H1 (cell line): ENCODE measurements around the gene VSIG10. TPM values are rescaled to one million over a fixed set of nuclear protein-coding genes. Genes with fewer than 3 reads are reported as not detected.

ENCODE experiments used
- CTCF ChIA-PET: fragments of 300-600 bp; sonication (Branson Sonifier 250); formaldehyde crosslinking; loops from one replicate; lab custom pipeline; 2021; ENCODE audit not compliant: partially characterized antibody; lab: Charles Lee
- POLR2A ChIA-PET: fragments of 300-600 bp; sonication (Branson Sonifier 250); formaldehyde crosslinking; loops from one replicate; lab custom pipeline; 2021; ENCODE audit warnings: inconsistent platforms; ENCODE audit not compliant: partially characterized antibody; lab: Charles Lee
- DNase-seq, 2 experiments: peaks; one replicate each; pipeline versions ENCODE4 v3.0.0 to v3.0.0-alpha.2; 2010 to 2022; ENCODE audit warnings: low spot score in 2 of 2, low read depth in 1 of 2, mixed read lengths in 1 of 2
- FAIRE-seq: peaks from 2 replicates; lab custom pipeline; 2011; peaks lifted over from hg19 to GRCh38; lab: Jason Lieb, UNC
- H2AFZ ChIP-seq: 2 replicates; pipeline ENCODE4 v1.8.1; 2012; ENCODE audit warnings: low read length, inconsistent platforms
- H2AK5ac ChIP-seq: 2 replicates; pipeline ENCODE4 v1.6.1; 2013; ENCODE audit warnings: low read depth, low read length
- H2BK120ac ChIP-seq: replicated peaks from 2 replicates; pipeline ENCODE3; 2013; ENCODE audit warnings: low read depth, low read length, inconsistent platforms
- H2BK12ac ChIP-seq: 2 replicates; pipeline ENCODE4 v1.6.1; 2013; ENCODE audit warnings: low read depth, low read length
- H2BK15ac ChIP-seq: 2 replicates; pipeline ENCODE4 v1.6.1; 2013; ENCODE audit warnings: low read length
- H2BK20ac ChIP-seq: 2 replicates; pipeline ENCODE4 v1.6.1; 2013; ENCODE audit warnings: low read length
- H2BK5ac ChIP-seq: 2 replicates; pipeline ENCODE4 v1.6.1; 2013; ENCODE audit warnings: low read depth, low read length
- H3K14ac ChIP-seq: 2 replicates; pipeline ENCODE4 v1.6.1; 2013; ENCODE audit warnings: inconsistent platforms; ENCODE audit not compliant: insufficient read length
- H3K18ac ChIP-seq: 2 replicates; pipeline ENCODE4 v1.6.1; 2013; ENCODE audit warnings: low read length; ENCODE audit errors: extremely low read depth
- H3K23ac ChIP-seq: 2 replicates; pipeline ENCODE4 v1.6.1; 2013; ENCODE audit warnings: inconsistent platforms; ENCODE audit not compliant: insufficient read length
- H3K23me2 ChIP-seq: 2 replicates; pipeline ENCODE4 v1.6.1; 2013; ENCODE audit warnings: low read depth, low read length
- H3K27ac ChIP-seq: 2 replicates; pipeline ENCODE4 v1.6.1; 2011; ENCODE audit warnings: low read depth, low read length, inconsistent platforms
- H3K27me3 ChIP-seq, 4 experiments: replicated peaks in 1 of 4; 1 replicate in 1 of 4; 2 replicates in 3 of 4; pipeline versions ENCODE4 v1.6.1 to v1.8.1; 2011 to 2013; ENCODE audit warnings: low read length in 3 of 4, mild to moderate bottlenecking in 3 of 4, inconsistent platforms in 2 of 4, mixed read lengths in 2 of 4, moderate library complexity in 1 of 4; ENCODE audit not compliant: control insufficient read depth in 3 of 4, insufficient read depth in 3 of 4; ENCODE audit errors: extremely low read depth in 1 of 4
- H3K36me3 ChIP-seq, 4 experiments: 2 replicates each; pipeline versions ENCODE4 v1.6.1 to v1.8.1; 2011 to 2013; ENCODE audit warnings: mild to moderate bottlenecking in 4 of 4, low read length in 3 of 4, moderate library complexity in 2 of 4, control low read depth in 1 of 4, inconsistent platforms in 1 of 4; ENCODE audit not compliant: insufficient read depth in 4 of 4, control insufficient read depth in 2 of 4
- H3K4ac ChIP-seq: replicated peaks from 2 replicates; pipeline ENCODE3; 2013; ENCODE audit warnings: low read length, low read depth, mixed read lengths, inconsistent platforms; ENCODE audit not compliant: insufficient read length
- H3K4me1 ChIP-seq, 4 experiments: replicated peaks in 1 of 4; 1 replicate in 1 of 4; 2 replicates in 3 of 4; pipeline versions ENCODE4 v1.6.1 to v1.8.1; 2011 to 2013; ENCODE audit warnings: low read length in 3 of 4, inconsistent platforms in 2 of 4, mixed read lengths in 1 of 4; ENCODE audit not compliant: insufficient read depth in 4 of 4, control insufficient read depth in 3 of 4
- H3K4me2 ChIP-seq, 2 experiments: 2 replicates each; pipeline versions ENCODE4 v1.6.1 to v1.8.1; 2011 to 2013; ENCODE audit warnings: low read depth in 2 of 2, low read length in 2 of 2, control low read depth in 1 of 2, inconsistent platforms in 1 of 2, mild to moderate bottlenecking in 1 of 2; ENCODE audit not compliant: insufficient read depth in 1 of 2
- H3K4me3 ChIP-seq, 4 experiments: fragments of 200-600, 300-600 bp in 1 of 4; sonication (generic), shearing (Covaris generic), sonication (Bioruptor Twin) in 1 of 4; 2 replicates each; pipeline versions ENCODE4 v1.5.1 to v1.8.1; 2011 to 2016; ENCODE audit warnings: low read length in 4 of 4, low read depth in 3 of 4, control low read depth in 2 of 4, inconsistent platforms in 2 of 4, mild to moderate bottlenecking in 2 of 4, mixed read lengths in 1 of 4, moderate library complexity in 1 of 4; ENCODE audit not compliant: insufficient read depth in 2 of 4; ENCODE audit errors: extremely low read depth in 1 of 4
- H3K56ac ChIP-seq: replicated peaks from 2 replicates; pipeline ENCODE3; 2013; ENCODE audit warnings: low read depth, mild to moderate bottlenecking, mixed read lengths, low read length, inconsistent platforms; ENCODE audit not compliant: insufficient read length
- H3K79me1 ChIP-seq: 2 replicates; pipeline ENCODE4 v1.6.1; 2013; ENCODE audit warnings: low read depth, low read length, control low read depth
- H3K79me2 ChIP-seq, 2 experiments: 2 replicates each; pipeline versions ENCODE4 v1.6.1 to v1.8.1; 2012 to 2013; ENCODE audit warnings: low read length in 2 of 2, mild to moderate bottlenecking in 2 of 2, inconsistent platforms in 1 of 2; ENCODE audit not compliant: insufficient read depth in 2 of 2, control insufficient read depth in 1 of 2
- H3K9ac ChIP-seq, 4 experiments: replicated peaks in 1 of 4; 1 replicate in 1 of 4; 2 replicates in 3 of 4; pipeline versions ENCODE4 v1.6.1 to v1.8.1; 2011 to 2013; ENCODE audit warnings: low read depth in 3 of 4, low read length in 3 of 4, control low read depth in 2 of 4, mild to moderate bottlenecking in 2 of 4, moderate library complexity in 2 of 4, inconsistent platforms in 1 of 4; ENCODE audit errors: extremely low read depth in 1 of 4
- H3K9me3 ChIP-seq, 2 experiments: 2 replicates each; pipeline versions ENCODE4 v1.6.1 to v1.8.1; 2012 to 2013; ENCODE audit warnings: mild to moderate bottlenecking in 2 of 2, moderate library complexity in 2 of 2, control low read depth in 1 of 2, inconsistent platforms in 1 of 2, low read depth in 1 of 2, low read length in 1 of 2, mixed read lengths in 1 of 2; ENCODE audit not compliant: insufficient read depth in 2 of 2
- H4K20me1 ChIP-seq, 2 experiments: replicated peaks in 1 of 2; 2 replicates each; pipeline versions ENCODE3 to v1.8.1; 2011 to 2013; ENCODE audit warnings: inconsistent platforms in 2 of 2, low read length in 2 of 2, mild to moderate bottlenecking in 1 of 2; ENCODE audit not compliant: insufficient read depth in 2 of 2, control insufficient read depth in 1 of 2
- H4K5ac ChIP-seq: 2 replicates; pipeline ENCODE4 v1.6.1; 2013; ENCODE audit warnings: low read length, low read depth, mixed read lengths, inconsistent platforms; ENCODE audit not compliant: insufficient read length
- H4K8ac ChIP-seq: 2 replicates; pipeline ENCODE4 v1.8.0; 2013; ENCODE audit warnings: mild to moderate bottlenecking, moderate library complexity, low read length, inconsistent platforms; ENCODE audit not compliant: insufficient read depth; ENCODE audit errors: extremely low read depth
- H4K91ac ChIP-seq: replicated peaks from 2 replicates; pipeline ENCODE3; 2013; ENCODE audit warnings: low read length, mixed read lengths, inconsistent platforms; ENCODE audit not compliant: insufficient read length
- BACH1 ChIP-seq: IDR thresholded peaks from 2 replicates; pipeline ENCODE4 v1.6.1; 2012; ENCODE audit warnings: low read length, improper control_type of control experiment
- CHD2 ChIP-seq: IDR thresholded peaks from 2 replicates; pipeline ENCODE4 v1.6.1; 2012; ENCODE audit warnings: low read length, improper control_type of control experiment
- GABPA ChIP-seq: IDR thresholded peaks from 2 replicates; pipeline ENCODE4 v1.6.1; 2011; ENCODE audit warnings: mild to moderate bottlenecking, low read length, moderate library complexity, borderline replicate concordance; ENCODE audit not compliant: insufficient read depth
- KDM5A ChIP-seq: fragments of 200-600 bp; IDR thresholded peaks from 2 replicates; pipeline ENCODE4 v1.7.1; 2012; ENCODE audit warnings: mild to moderate bottlenecking, low read length, inconsistent platforms, mixed read lengths
- NANOG ChIP-seq: IDR thresholded peaks from 2 replicates; pipeline ENCODE4 v1.6.1; 2011; ENCODE audit warnings: low read length, low read depth, mild to moderate bottlenecking, inconsistent platforms; ENCODE audit not compliant: insufficient read depth, poor library complexity, severe bottlenecking
- RBBP5 ChIP-seq: IDR thresholded peaks from 2 replicates; pipeline ENCODE4 v1.7.1; 2012; ENCODE audit warnings: low read depth, mild to moderate bottlenecking, inconsistent platforms, low read length, moderate library complexity, borderline replicate concordance
- RFX5 ChIP-seq: IDR thresholded peaks from 2 replicates; pipeline ENCODE4 v1.6.1; 2011; ENCODE audit warnings: low read depth, low read length, improper control_type of control experiment, borderline replicate concordance
- RXRA ChIP-seq: IDR thresholded peaks from 2 replicates; pipeline ENCODE4 v1.6.1; 2011; ENCODE audit warnings: low read depth, mild to moderate bottlenecking, low read length, moderate library complexity; ENCODE audit not compliant: insufficient read depth
- SAP30 ChIP-seq: fragments of 300-600 bp; sonication (generic); IDR thresholded peaks from 2 replicates; pipeline ENCODE4 v1.7.1; 2012; ENCODE audit warnings: low read length, moderate library complexity, mild to moderate bottlenecking, inconsistent platforms; ENCODE audit not compliant: insufficient read depth, insufficient replicate concordance
- SIRT6 ChIP-seq: IDR thresholded peaks from one replicate; pipeline ENCODE4 v1.7.1; 2012; ENCODE audit warnings: low read length, inconsistent platforms
- SIX5 ChIP-seq: IDR thresholded peaks from 2 replicates; pipeline ENCODE4 v1.6.1; 2011; ENCODE audit warnings: mild to moderate bottlenecking, low read depth, low read length
- TAF7 ChIP-seq: optimal IDR thresholded peaks from 2 replicates; pipeline ENCODE3; 2011; ENCODE audit warnings: low read depth, mild to moderate bottlenecking, inconsistent platforms, low read length, moderate library complexity, borderline replicate concordance
- TCF12 ChIP-seq: IDR thresholded peaks from 2 replicates; pipeline ENCODE4 v1.6.1; 2011; ENCODE audit warnings: low read depth, mild to moderate bottlenecking, low read length
- WGBS, 2 experiments: shearing (Covaris generic) in 1 of 2; methylation state at CpG; one replicate each; pipeline versions ENCODE4 v1.1.6 to v1.1.7; 2013 to 2015; ENCODE audit warnings: low lambda C conversion rate in 2 of 2, mixed read lengths in 2 of 2, inconsistent platforms in 1 of 2, low coverage in 1 of 2, missing lambda C conversion rate in 1 of 2; ENCODE audit not compliant: insufficient replicate concordance in 2 of 2, insufficient coverage in 1 of 2, insufficient read length in 1 of 2; ENCODE audit errors: extremely low coverage in 1 of 2, missing lambda C conversion rate in 1 of 2; 5-methylcytosine and 5-hydroxymethylcytosine counted together
- polyA plus RNA-seq, 7 experiments: library from polyadenylated mRNA; depleted of rRNA in 3 of 7; stranded (reverse) in 5 of 7; unstranded in 2 of 7; fragments of >200 nt in 5 of 7; fragments of 200-250 nt in 2 of 7; gene quantifications; 1 replicate in 5 of 7; 2 replicates in 1 of 7; 4 replicates in 1 of 7; pipeline versions ENCODE4 v1.2.1 to v1.2.3, GENCODE V29; 2011 to 2013; ENCODE audit warnings: missing spikeins in 2 of 7, mixed read lengths in 2 of 7
- total RNA-seq: library from RNA; stranded (reverse); fragmentation: NEBNext Ultra II Directional; extraction: Animal tissue kit (Norgen Biotek cat#: 25700); gene quantifications from 2 replicates; pipeline ENCODE4 v1.2.1, GENCODE V29; 2021

VSIG10 gene
- total and polyA plus RNA-seq, 2 of the 8 experiments (the other 6 are each of a cell fraction or from before 2014, with no cell fraction given) = 34.4 to 93.6 TPM

DNA sequence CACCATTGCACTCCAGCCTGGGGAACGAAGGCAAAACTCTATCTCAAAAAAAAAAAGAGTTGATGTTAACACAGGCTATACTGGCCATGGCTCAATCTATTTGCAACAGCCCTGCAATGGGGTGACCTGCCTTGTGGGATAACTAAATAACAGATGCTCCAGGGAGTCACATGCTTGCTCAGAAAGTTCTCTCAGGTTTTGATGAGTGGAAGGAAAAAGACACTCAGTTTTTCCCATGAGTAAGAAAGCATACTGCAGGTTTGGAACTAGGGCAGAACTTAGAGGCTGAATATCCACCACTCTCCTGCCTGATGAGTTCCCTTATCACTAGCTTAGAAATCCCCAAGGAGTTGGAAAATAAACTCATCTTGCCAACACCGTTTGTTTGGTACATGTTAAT, 59.7 kb downstream of the VSIG10 start:
- H3K14ac ChIP-seq = no peak overlapping the region
- H3K18ac ChIP-seq = no peak overlapping the region
- peaks cover 0 to 2% of the 10 kb centered on the region in 2 experiments for H4K20me1 ChIP-seq
- H3K79me2 ChIP-seq = peaks cover 0 to 3% of the 10 kb centered on the region in 2 experiments; a peak in 2 of 4 replicates
- no peak overlapping the region for H3K4me3 ChIP-seq
- peaks cover 11 to 65% (median 29%) of the 10 kb centered on the region in 4 experiments for H3K36me3 ChIP-seq
- POLR2A ChIA-PET = interaction anchor here (0.9 to 2.2 kb wide), 4 partner anchors 8 to 18 kb away, joined by 3 to 13 read pairs (median 4); no protein-coding TSS in a partner anchor
- H3K23me2 ChIP-seq = no peaks in the 10 kb centered on the region
- H3K56ac ChIP-seq = no peak overlapping the region
- no peak for FAIRE-seq
- H2AFZ ChIP-seq = no peak overlapping the region
- H2BK120ac ChIP-seq = no peak overlapping the region
- H3K27me3 ChIP-seq = no peaks in the 10 kb centered on the region; a peak in 1 of 7 replicates
- no peak overlapping the region for H2AK5ac ChIP-seq
- no peak overlapping the region for H3K4me2 ChIP-seq
- no peak overlapping the region for H3K27ac ChIP-seq
- no peak for DNase-seq
- H4K5ac ChIP-seq = no peak overlapping the region
- H3K4me1 ChIP-seq = no peaks in the 10 kb centered on the region
- no peaks in the 10 kb centered on the region for H3K9me3 ChIP-seq
- H2BK5ac ChIP-seq = no peak overlapping the region
- H3K9ac ChIP-seq = no peak overlapping the region
- no peak overlapping the region for H2BK20ac ChIP-seq
- H2BK12ac ChIP-seq = no peak overlapping the region
- CTCF ChIA-PET = interaction anchor here (1.8 to 3.5 kb wide), 4 partner anchors 9 to 169 kb away, joined by 6 to 18 read pairs (median 11); no protein-coding TSS in a partner anchor
- H4K91ac ChIP-seq = no peak overlapping the region
- no peak overlapping the region for H2BK15ac ChIP-seq
- no peak overlapping the region for H3K4ac ChIP-seq
- H3K23ac ChIP-seq = no peak overlapping the region
- 92% methylated on average over 2 of the region's 2 CpGs; no CpG with 5 or more reads in 1 of the 2 experiments for WGBS, 2 experiments
- no peak overlapping the region for H4K8ac ChIP-seq
- no peaks in the 10 kb centered on the region for H3K79me1 ChIP-seq
- no peak for TF ChIP-seq NANOG
- TF ChIP-seq RFX5 = no peak
- TF ChIP-seq RXRA = no peak
- TF ChIP-seq SIRT6 = no peak
- no peak for TF ChIP-seq KDM5A
- TF ChIP-seq CHD2 = no peak
- TF ChIP-seq RBBP5 = no peak
- TF ChIP-seq GABPA = no peak
- TF ChIP-seq SAP30 = no peak
- no peak for TF ChIP-seq BACH1
- TF ChIP-seq SIX5 = no peak
- TF ChIP-seq TCF12 = no peak
- no peak for TF ChIP-seq TAF7
